DOHH2 (cell line): ENCODE results near the gene DNAJC15.

Experiments
- H3F3A ChIP-seq: fragments of 200-600 bp; sonication (generic), shearing (Covaris generic); 2 replicates; pipeline ENCODE4 v1.6.0; 2016; ENCODE audit warnings: antibody characterized with exemption, mild to moderate bottlenecking; ENCODE audit not compliant: control insufficient read depth, insufficient read depth
- H3K27ac ChIP-seq: fragments of 200-600 bp; sonication (generic); 2 replicates; pipeline ENCODE4 v1.5.1; 2014; ENCODE audit warnings: low read depth, mild to moderate bottlenecking, low read length, moderate library complexity
- H3K27me3 ChIP-seq: fragments of 200-600 bp; sonication (generic); 2 replicates; pipeline ENCODE4 v1.6.1; 2014; ENCODE audit warnings: mild to moderate bottlenecking, low read length, mixed read lengths; ENCODE audit not compliant: control insufficient read depth
- H3K36me3 ChIP-seq: fragments of 200-600 bp; sonication (generic); 2 replicates; pipeline ENCODE4 v1.6.1; 2014; ENCODE audit warnings: mild to moderate bottlenecking, low read length, moderate library complexity, mixed read lengths; ENCODE audit not compliant: control insufficient read depth
- H3K4me1 ChIP-seq: fragments of 200-600 bp; sonication (generic); 2 replicates; pipeline ENCODE4 v1.6.1; 2014; ENCODE audit warnings: mild to moderate bottlenecking, low read length, mixed read lengths; ENCODE audit not compliant: control insufficient read depth
- H3K4me2 ChIP-seq: fragments of 200-600 bp; sonication (generic); 2 replicates; pipeline ENCODE4 v1.6.0; 2014; ENCODE audit warnings: mild to moderate bottlenecking, low read length, moderate library complexity
- H3K4me3 ChIP-seq: fragments of 200-600 bp; sonication (generic); 2 replicates; pipeline ENCODE4 v1.5.1; 2014; ENCODE audit warnings: mild to moderate bottlenecking, low read length, mixed read lengths
- H3K79me2 ChIP-seq: fragments of 200-600 bp; sonication (generic); 2 replicates; pipeline ENCODE4 v1.6.1; 2014; ENCODE audit warnings: mild to moderate bottlenecking, low read length, mixed read lengths; ENCODE audit not compliant: control insufficient read depth
- H3K9me2 ChIP-seq: fragments of 200-600 bp; sonication (generic); replicated peaks from 2 replicates; pipeline ENCODE4 v1.6.1; 2014; ENCODE audit warnings: mild to moderate bottlenecking, low read length, mixed read lengths; ENCODE audit not compliant: control insufficient read depth
- H3K9me3 ChIP-seq: fragments of 200-600 bp; sonication (generic); 2 replicates; pipeline ENCODE4 v1.6.1; 2014; ENCODE audit warnings: antibody characterized with exemption, low read length, mixed read lengths; ENCODE audit not compliant: control insufficient read depth, insufficient read depth
- H4K20me1 ChIP-seq: fragments of 200-600 bp; sonication (generic); 2 replicates; pipeline ENCODE4 v1.6.0; 2014; ENCODE audit warnings: low read depth, mild to moderate bottlenecking, antibody characterized with exemption, low read length, moderate library complexity; ENCODE audit not compliant: control insufficient read depth, insufficient read depth
- CTCF ChIP-seq: fragments of 200-600 bp; sonication (generic); IDR thresholded peaks from one replicate; pipeline ENCODE4 v1.5.1; 2014; ENCODE audit warnings: antibody characterized with exemption, mild to moderate bottlenecking, low read depth, low read length; ENCODE audit not compliant: poor library complexity, severe bottlenecking
- EZH2phosphoT487 ChIP-seq: fragments of 200-600 bp; sonication (generic); IDR thresholded peaks from 2 replicates; pipeline ENCODE4 v1.6.1; 2017; ENCODE audit warnings: borderline replicate concordance, mild to moderate bottlenecking, antibody characterized with exemption, low read length, moderate library complexity, mixed read lengths

The DNAJC15 gene

GRCh38 chr13:43145534-43146196 is 122.3 kb downstream of the DNAJC15 start:
- Histone ChIP-seq H3K27ac (no peak overlapping the region), H3K79me2 (no peaks in the 10 kb centered on the region)
- no peak for TF ChIP-seq CTCF
- TF ChIP-seq EZH2phosphoT487, result no peak

GRCh38 chr13:43146400-43146799 is 123.0 kb downstream of the DNAJC15 start:
- TF ChIP-seq CTCF, result no peak
- no peak for TF ChIP-seq EZH2phosphoT487
- Histone ChIP-seq H4K20me1 (no peaks in the 10 kb centered on the region), H3K79me2 (no peaks in the 10 kb centered on the region), H3K9me2 (no peaks in the 10 kb centered on the region), H3K27me3 (no peaks in the 10 kb centered on the region), H3K4me3 (no peak overlapping the region), H3K27ac (no peak overlapping the region), H3K9me3 (no peaks in the 10 kb centered on the region), H3K4me2 (no peak overlapping the region), H3K36me3 (no peaks in the 10 kb centered on the region), H3F3A (no peaks in the 10 kb centered on the region), H3K4me1 (no peaks in the 10 kb centered on the region)

More at GRCh38 chr13:43145534-43146196, 122.3 kb downstream of the DNAJC15 start:
- Histone ChIP-seq H3K36me3 (no peaks in the 10 kb centered on the region), H3K9me3 (no peaks in the 10 kb centered on the region), H3K4me3 (no peak overlapping the region), H3K4me1 (no peaks in the 10 kb centered on the region), H4K20me1 (no peaks in the 10 kb centered on the region), H3K9me2 (no peaks in the 10 kb centered on the region), H3K4me2 (no peak overlapping the region), H3F3A (no peaks in the 10 kb centered on the region), H3K27me3 (no peaks in the 10 kb centered on the region)

- no peak overlapping the region for H3K4me3 ChIP-seq
- TF ChIP-seq EZH2phosphoT487 (no peak), CTCF (no peak)
- no peaks in the 10 kb centered on the region for H3K27me3 ChIP-seq
- no peaks in the 10 kb centered on the region for H3K4me1 ChIP-seq
- no peak overlapping the region for H3K4me2 ChIP-seq
- H3K9me3 ChIP-seq, result no peaks in the 10 kb centered on the region
- no peak overlapping the region for H3K27ac ChIP-seq
- H3K9me2 ChIP-seq, result no peaks in the 10 kb centered on the region
- no peaks in the 10 kb centered on the region for H3F3A ChIP-seq
- no peaks in the 10 kb centered on the region for H3K36me3 ChIP-seq
- H4K20me1 ChIP-seq, result no peaks in the 10 kb centered on the region
- H3K79me2 ChIP-seq, result no peaks in the 10 kb centered on the region
Measured at GRCh38 chr13:43150369-43151207, 127.2 kb downstream of the DNAJC15 start.
